GM19372 (cell line): ENCODE results near the gene RCC2.

ENCODE experiments used
- ATAC-seq: cut with Tn5 transposase; IDR thresholded peaks from one replicate; pipeline ENCODE4 v1.9.1; 2021; ENCODE audit warnings: mild to moderate bottlenecking, low read depth, moderate library complexity; ENCODE audit not compliant: unreplicated experiment

The RCC2 gene

GRCh38 chr1:17381161-17381560 is 58.3 kb downstream of the RCC2 start:
- ATAC-seq, result no peak

- ATAC-seq, result no peak
Measured at GRCh38 chr1:17377325-17377953, 62.0 kb downstream of the RCC2 start.

- no peak for ATAC-seq
Measured at GRCh38 chr1:17375651-17376050, 63.8 kb downstream of the RCC2 start.

- ATAC-seq, result no peak
Measured at GRCh38 chr1:17372955-17373354, 66.5 kb downstream of the RCC2 start.

GRCh38 chr1:17371896-17372295 is 67.6 kb downstream of the RCC2 start, which contains the start of gene PADI6:
Gene PADI6, plus strand, starts transcription at chr1:17372196. Its CDS starts 50 bp downstream, at chr1:17372246.
- no peak for ATAC-seq

GRCh38 chr1:17370618-17371017 is 68.9 kb downstream of the RCC2 start:
- no peak for ATAC-seq

- ATAC-seq, result no peak
Measured at GRCh38 chr1:17369466-17369865, 70.0 kb downstream of the RCC2 start.

- no peak for ATAC-seq
Measured at GRCh38 chr1:17365293-17365692, 74.2 kb downstream of the RCC2 start.

GRCh38 chr1:17363771-17364170 is 75.7 kb downstream of the RCC2 start:
- no peak for ATAC-seq

GRCh38 chr1:17363351-17363750 is 76.1 kb downstream of the RCC2 start:
- no peak for ATAC-seq

- no peak for ATAC-seq
Measured at GRCh38 chr1:17361687-17362086, 77.8 kb downstream of the RCC2 start.

GRCh38 chr1:17360272-17360956 is 79.1 kb downstream of the RCC2 start:
- ATAC-seq, result no peak

GRCh38 chr1:17359808-17360207 is 79.7 kb downstream of the RCC2 start:
- ATAC-seq, result no peak

- no peak for ATAC-seq
Measured at GRCh38 chr1:17359031-17359430, 80.4 kb downstream of the RCC2 start.

GRCh38 chr1:17358557-17358956 is 80.9 kb downstream of the RCC2 start:
- ATAC-seq, result no peak
